HG03159 (cell line): ENCODE data around the gene ELP5.
"Not testable (repeated sequence)": the region's sequence is repeated elsewhere in the genome, so short reads cannot be mapped to it uniquely, and the experiment has no call there.

Experiments used
- ATAC-seq: cut with Tn5 transposase; IDR thresholded peaks from one replicate; pipeline ENCODE4 v1.9.1; 2021; ENCODE audit warnings: mild to moderate bottlenecking, moderate library complexity; ENCODE audit not compliant: unreplicated experiment

The ELP5 gene

GRCh38 chr17:7235693-7236665, 16.0 kb upstream of the ELP5 start:
- ATAC-seq = no peak

- no peak for ATAC-seq
Measured at GRCh38 chr17:7236808-7237207, 15.2 kb upstream of the ELP5 start.

GRCh38 chr17:7237266-7237760, 14.7 kb upstream of the ELP5 start:
- no peak for ATAC-seq

- ATAC-seq = no peak
Measured at GRCh38 chr17:7237761-7238419, 14.1 kb upstream of the ELP5 start.

GRCh38 chr17:7238420-7239090, 13.5 kb upstream of the ELP5 start:
- no peak for ATAC-seq

GRCh38 chr17:7239091-7240027, 12.7 kb upstream of the ELP5 start, which contains the start of gene PHF23:
PHF23 (minus strand) TSS chr17:7239457; CDS start chr17:7239279, 178 bp downstream.
- peak; percentile 46 for ATAC-seq

GRCh38 chr17:7240375-7240774, 11.6 kb upstream of the ELP5 start:
- no peak for ATAC-seq

- no peak for ATAC-seq
Measured at GRCh38 chr17:7241090-7241733, 10.8 kb upstream of the ELP5 start.

GRCh38 chr17:7241783-7242716, 10.0 kb upstream of the ELP5 start, which contains the start of gene GABARAP:
GABARAP (minus strand) TSS chr17:7242449; CDS start chr17:7242330, 119 bp downstream.
- ATAC-seq = peak; percentile 21

- ATAC-seq = peak; percentile 44
Measured at GRCh38 chr17:7242717-7243452, 9.1 kb upstream of the ELP5 start.

- no peak for ATAC-seq
Measured at GRCh38 chr17:7243453-7243729, 8.6 kb upstream of the ELP5 start.

- ATAC-seq = not testable (repeated sequence)
Measured at GRCh38 chr17:7243838-7244237, 8.2 kb upstream of the ELP5 start.

- ATAC-seq = no peak
Measured at GRCh38 chr17:7246779-7247178, 5.2 kb upstream of the ELP5 start.

GRCh38 chr17:7248796-7249195, 3.2 kb upstream of the ELP5 start:
- ATAC-seq = no peak

- ATAC-seq = no peak
Measured at GRCh38 chr17:7249214-7249613, 2.8 kb upstream of the ELP5 start.

- no peak for ATAC-seq
Measured at GRCh38 chr17:7249830-7250229, 2.2 kb upstream of the ELP5 start.

GRCh38 chr17:7250695-7251627, 1.1 kb upstream of the ELP5 start:
- no peak for ATAC-seq
